Measurements from ENCODE around the gene CSPG5.

DNA sequence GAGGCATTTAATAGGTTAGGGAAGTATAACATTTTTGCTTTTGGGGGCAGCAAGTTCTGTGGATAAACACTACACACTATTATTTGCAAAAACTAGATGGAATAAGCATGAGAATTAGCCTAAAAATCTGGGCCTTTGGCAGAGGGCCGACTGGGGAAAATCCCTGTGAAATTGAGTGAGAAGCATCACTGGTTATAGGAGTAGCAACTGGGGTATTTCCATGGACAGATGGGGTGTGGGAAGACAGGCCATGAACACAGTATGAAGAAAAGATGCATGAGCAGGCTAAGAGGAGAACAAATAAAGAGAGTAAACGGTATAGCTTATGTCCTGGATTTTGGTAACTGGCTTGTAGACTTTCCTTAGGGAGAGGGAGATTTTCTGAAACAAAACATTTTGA is 32.9 kb upstream of the CSPG5 start:
- TF ChIP-seq, protein P1, sequence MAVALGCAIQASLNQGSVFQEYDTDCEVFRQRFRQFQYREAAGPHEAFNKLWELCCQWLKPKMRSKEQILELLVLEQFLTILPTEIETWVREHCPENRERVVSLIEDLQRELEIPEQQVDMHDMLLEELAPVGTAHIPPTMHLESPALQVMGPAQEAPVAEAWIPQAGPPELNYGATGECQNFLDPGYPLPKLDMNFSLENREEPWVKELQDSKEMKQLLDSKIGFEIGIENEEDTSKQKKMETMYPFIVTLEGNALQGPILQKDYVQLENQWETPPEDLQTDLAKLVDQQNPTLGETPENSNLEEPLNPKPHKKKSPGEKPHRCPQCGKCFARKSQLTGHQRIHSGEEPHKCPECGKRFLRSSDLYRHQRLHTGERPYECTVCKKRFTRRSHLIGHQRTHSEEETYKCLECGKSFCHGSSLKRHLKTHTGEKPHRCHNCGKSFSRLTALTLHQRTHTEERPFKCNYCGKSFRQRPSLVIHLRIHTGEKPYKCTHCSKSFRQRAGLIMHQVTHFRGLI (tag by site-specific recombination; IDR thresholded peaks at IDR 0.05), result no peak
- TF ChIP-seq, protein P2, sequence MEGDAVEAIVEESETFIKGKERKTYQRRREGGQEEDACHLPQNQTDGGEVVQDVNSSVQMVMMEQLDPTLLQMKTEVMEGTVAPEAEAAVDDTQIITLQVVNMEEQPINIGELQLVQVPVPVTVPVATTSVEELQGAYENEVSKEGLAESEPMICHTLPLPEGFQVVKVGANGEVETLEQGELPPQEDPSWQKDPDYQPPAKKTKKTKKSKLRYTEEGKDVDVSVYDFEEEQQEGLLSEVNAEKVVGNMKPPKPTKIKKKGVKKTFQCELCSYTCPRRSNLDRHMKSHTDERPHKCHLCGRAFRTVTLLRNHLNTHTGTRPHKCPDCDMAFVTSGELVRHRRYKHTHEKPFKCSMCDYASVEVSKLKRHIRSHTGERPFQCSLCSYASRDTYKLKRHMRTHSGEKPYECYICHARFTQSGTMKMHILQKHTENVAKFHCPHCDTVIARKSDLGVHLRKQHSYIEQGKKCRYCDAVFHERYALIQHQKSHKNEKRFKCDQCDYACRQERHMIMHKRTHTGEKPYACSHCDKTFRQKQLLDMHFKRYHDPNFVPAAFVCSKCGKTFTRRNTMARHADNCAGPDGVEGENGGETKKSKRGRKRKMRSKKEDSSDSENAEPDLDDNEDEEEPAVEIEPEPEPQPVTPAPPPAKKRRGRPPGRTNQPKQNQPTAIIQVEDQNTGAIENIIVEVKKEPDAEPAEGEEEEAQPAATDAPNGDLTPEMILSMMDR (tag by site-specific recombination; IDR thresholded peaks at IDR 0.05), result no peak
- TF ChIP-seq ZNF266 (tag by site-specific recombination; IDR thresholded peaks at IDR 0.05; ENCODE audit: low read depth), result no peak
- no peak for TF ChIP-seq BCL11A (tag by site-specific recombination; IDR thresholded peaks at IDR 0.05; ENCODE audit: low read depth)
